Liver (tissue), 9 donors: Measurements from ENCODE around the gene CCDC178. TPM values are rescaled to one million over a fixed set of nuclear protein-coding genes. Genes with fewer than 3 reads are reported as not detected.

Source experiments
- DNase-seq: peaks from one replicate; pipeline ENCODE4 v3.0.0-alpha.2; 2017; ENCODE audit warnings: low spot score
- H3K27ac ChIP-seq, 2 donors: one replicate each; pipeline ENCODE4 v1.7.0; 2013; ENCODE audit warnings: inconsistent platforms in 2 of 2, low read length in 2 of 2, control low read depth in 1 of 2, low read depth in 1 of 2, mild to moderate bottlenecking in 1 of 2
- H3K27me3 ChIP-seq, 4 donors: one replicate each; pipeline versions ENCODE4 v1.6.1 to v1.7.0; 2013; ENCODE audit warnings: low read length in 3 of 4, inconsistent platforms in 1 of 4, mild to moderate bottlenecking in 1 of 4, moderate library complexity in 1 of 4; ENCODE audit not compliant: control insufficient read depth in 4 of 4, insufficient read depth in 4 of 4
- H3K36me3 ChIP-seq, 4 donors: one replicate each; pipeline versions ENCODE4 v1.6.1 to v1.7.0; 2013; ENCODE audit warnings: low read length in 3 of 4, mild to moderate bottlenecking in 3 of 4, low read depth in 1 of 4, moderate library complexity in 1 of 4; ENCODE audit not compliant: control insufficient read depth in 4 of 4, insufficient read depth in 3 of 4
- H3K4me1 ChIP-seq, 4 donors: one replicate each; pipeline versions ENCODE4 v1.6.1 to v1.7.0; 2013; ENCODE audit warnings: low read length in 3 of 4, mild to moderate bottlenecking in 3 of 4, moderate library complexity in 1 of 4; ENCODE audit not compliant: control insufficient read depth in 4 of 4, insufficient read depth in 4 of 4
- H3K4me3 ChIP-seq, 3 donors: one replicate each; pipeline versions ENCODE4 v1.6.1 to v1.7.0; 2013; ENCODE audit warnings: low read length in 3 of 3, control low read depth in 1 of 3, low read depth in 1 of 3, mild to moderate bottlenecking in 1 of 3
- H3K9ac ChIP-seq, 2 donors: one replicate each; pipeline ENCODE4 v1.7.0; 2013; ENCODE audit warnings: low read length in 2 of 2, mild to moderate bottlenecking in 2 of 2, moderate library complexity in 2 of 2, control low read depth in 1 of 2, low read depth in 1 of 2
- H3K9me3 ChIP-seq, 4 donors: one replicate each; pipeline versions ENCODE4 v1.6.1 to v1.7.0; 2013; ENCODE audit warnings: low read length in 3 of 4; ENCODE audit not compliant: control insufficient read depth in 4 of 4
- EGR1 ChIP-seq, 2 donors: IDR thresholded peaks; 2 replicates each; pipeline ENCODE4 v1.6.1; 2016 to 2018; ENCODE audit warnings: antibody characterized with exemption in 2 of 2, low read depth in 2 of 2
- FOXA1 ChIP-seq: IDR thresholded peaks from 2 replicates; pipeline ENCODE4 v1.6.1; 2016; ENCODE audit warnings: antibody characterized with exemption
- FOXA2 ChIP-seq: IDR thresholded peaks from 2 replicates; pipeline ENCODE4 v1.6.1; 2016; ENCODE audit warnings: antibody characterized with exemption
- GABPA ChIP-seq, 2 donors: IDR thresholded peaks in 1 of 2; conservative IDR thresholded peaks in 1 of 2; 2 replicates each; pipeline ENCODE4 v1.6.1; 2016; ENCODE audit warnings: antibody characterized with exemption in 2 of 2, mild to moderate bottlenecking in 1 of 2, moderate library complexity in 1 of 2
- HNF4A ChIP-seq, 2 donors: conservative IDR thresholded peaks; 2 replicates each; pipeline ENCODE4 v1.6.1; 2016; ENCODE audit warnings: antibody characterized with exemption in 2 of 2, mild to moderate bottlenecking in 2 of 2
- HNF4G ChIP-seq: IDR thresholded peaks from 2 replicates; pipeline ENCODE4 v1.6.1; 2016; ENCODE audit warnings: antibody characterized with exemption
- JUND ChIP-seq, 2 donors: IDR thresholded peaks; 2 replicates each; pipeline ENCODE4 v1.6.1; 2016; ENCODE audit warnings: antibody characterized with exemption in 2 of 2
- NR2F2 ChIP-seq: IDR thresholded peaks from 2 replicates; pipeline ENCODE4 v1.6.1; 2016; ENCODE audit warnings: antibody characterized with exemption
- RAD21 ChIP-seq, 2 donors: IDR thresholded peaks; 2 replicates each; pipeline ENCODE4 v1.6.1; 2016; ENCODE audit warnings: antibody characterized with exemption in 2 of 2, mild to moderate bottlenecking in 2 of 2
- RXRA ChIP-seq, 2 donors: IDR thresholded peaks; 2 replicates each; pipeline ENCODE4 v1.6.1; 2017 to 2018; ENCODE audit warnings: antibody characterized with exemption in 2 of 2, mild to moderate bottlenecking in 1 of 2
- SP1 ChIP-seq: IDR thresholded peaks from 2 replicates; pipeline ENCODE4 v1.6.1; 2018; ENCODE audit warnings: antibody characterized with exemption, mild to moderate bottlenecking
- YY1 ChIP-seq: IDR thresholded peaks from 2 replicates; pipeline ENCODE4 v1.6.1; 2016; ENCODE audit warnings: antibody characterized with exemption, mild to moderate bottlenecking
- WGBS: extraction: QIAGEN DNeasy Blood & Tissue Kit; methylation state at CpG from one replicate; pipeline ENCODE4 v1.1.7; 2013; 5-methylcytosine and 5-hydroxymethylcytosine counted together
- polyA plus RNA-seq, 2 donors: library from polyadenylated mRNA; stranded (reverse) in 1 of 2; unstranded in 1 of 2; fragments of 200-250 nt in 1 of 2; fragments of >200 nt in 1 of 2; fragmentation: Nextera tagmentation in 1 of 2; extraction: Ambion mirVana in 1 of 2; gene quantifications; one replicate each; pipeline versions ENCODE4 v1.2.1 to v1.2.3, GENCODE V29; 2013 to 2015
- total RNA-seq, 2 donors: library from RNA; depleted of rRNA; stranded (reverse); fragments of >200 nt; gene quantifications; one replicate each; pipeline ENCODE4 v1.2.3, GENCODE V29; 2014
- TF ChIP-seq, protein P1 (sequence below): IDR thresholded peaks from 2 replicates; pipeline ENCODE4 v1.6.1; 2016; ENCODE audit warnings: antibody characterized with exemption
- TF ChIP-seq, protein P2 (sequence below): IDR thresholded peaks from 2 replicates; pipeline ENCODE4 v1.6.1; 2016; ENCODE audit warnings: antibody characterized with exemption
- TF ChIP-seq, protein P3 (sequence below): fragments of 150-350 bp; IDR thresholded peaks from 2 replicates; pipeline ENCODE4 v1.5.1; 2017; ENCODE audit warnings: improper control_type of control experiment, low read depth, low read length; ENCODE audit not compliant: missing input control
- TF ChIP-seq, protein P4 (sequence below): IDR thresholded peaks from 2 replicates; pipeline ENCODE4 v1.6.1; 2016; ENCODE audit warnings: antibody characterized with exemption, mild to moderate bottlenecking
- TF ChIP-seq, protein P5 (sequence below): IDR thresholded peaks from 2 replicates; pipeline ENCODE4 v1.6.1; 2016; ENCODE audit warnings: antibody characterized with exemption
- donor health status: healthy.
- donor health status: healthy.
- donor health status: healthy.
- donor health status: healthy.
- donor health status: healthy.

The CCDC178 gene
- total and polyA plus RNA-seq, 4 donors = not detected

DNA sequence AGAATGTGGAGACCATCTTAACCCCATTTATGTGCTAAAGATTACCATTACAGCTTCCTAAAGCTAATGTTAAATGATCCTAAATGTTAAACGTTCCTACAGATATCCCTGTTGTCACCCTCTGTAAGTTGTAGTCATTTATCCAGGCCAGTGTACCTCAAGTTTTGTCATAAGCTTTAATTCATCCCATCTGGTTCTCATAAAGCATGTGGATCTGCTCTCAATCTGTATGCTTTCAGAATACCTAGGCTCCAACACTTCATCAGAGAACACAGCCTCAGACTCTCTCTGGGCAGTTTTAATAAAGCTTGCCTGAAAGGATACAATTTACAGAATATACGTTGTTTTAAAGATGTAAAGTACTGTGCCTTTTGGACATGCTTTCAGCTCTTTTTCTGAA, 4.2 kb upstream of the CCDC178 start (continued):
- TF ChIP-seq, protein P1, sequence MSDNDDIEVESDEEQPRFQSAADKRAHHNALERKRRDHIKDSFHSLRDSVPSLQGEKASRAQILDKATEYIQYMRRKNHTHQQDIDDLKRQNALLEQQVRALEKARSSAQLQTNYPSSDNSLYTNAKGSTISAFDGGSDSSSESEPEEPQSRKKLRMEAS = no peak
- TF ChIP-seq JUND (IDR thresholded peaks at IDR 0.05) = no peak
- TF ChIP-seq RXRA (IDR thresholded peaks at IDR 0.05) = no peak

DNA sequence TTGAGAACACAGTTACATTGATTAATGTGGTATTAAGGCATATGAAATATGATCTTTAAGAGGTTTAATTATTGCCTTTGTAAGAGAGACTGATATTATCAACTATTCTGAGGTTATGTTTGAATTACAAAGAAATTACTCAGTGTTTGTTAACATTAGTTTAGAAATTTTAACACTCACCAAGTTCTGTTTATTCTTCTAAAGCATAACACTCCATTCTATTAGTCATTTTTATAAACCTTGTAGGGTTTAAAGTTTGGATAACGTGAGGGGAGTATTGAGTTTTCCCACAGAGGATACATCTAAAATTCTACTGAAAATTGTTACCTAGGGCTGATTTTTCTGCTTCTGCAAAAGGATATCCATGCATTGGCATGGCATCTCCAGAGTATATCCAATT, 7.7 kb downstream of the CCDC178 start:
- 68% methylated on average over 1 of the region's 1 CpG for WGBS
- H3K4me3 ChIP-seq = no peak overlapping the region
- no peak for DNase-seq
- no peaks in the 10 kb centered on the region for H3K9me3 ChIP-seq
- peaks cover 0 to 4% (median 0%) of the 10 kb centered on the region in 4 donors for H3K27me3 ChIP-seq
- H3K27ac ChIP-seq = no peak overlapping the region
- no peaks in the 10 kb centered on the region for H3K36me3 ChIP-seq
- no peak overlapping the region for H3K9ac ChIP-seq
- TF ChIP-seq, protein P2, sequence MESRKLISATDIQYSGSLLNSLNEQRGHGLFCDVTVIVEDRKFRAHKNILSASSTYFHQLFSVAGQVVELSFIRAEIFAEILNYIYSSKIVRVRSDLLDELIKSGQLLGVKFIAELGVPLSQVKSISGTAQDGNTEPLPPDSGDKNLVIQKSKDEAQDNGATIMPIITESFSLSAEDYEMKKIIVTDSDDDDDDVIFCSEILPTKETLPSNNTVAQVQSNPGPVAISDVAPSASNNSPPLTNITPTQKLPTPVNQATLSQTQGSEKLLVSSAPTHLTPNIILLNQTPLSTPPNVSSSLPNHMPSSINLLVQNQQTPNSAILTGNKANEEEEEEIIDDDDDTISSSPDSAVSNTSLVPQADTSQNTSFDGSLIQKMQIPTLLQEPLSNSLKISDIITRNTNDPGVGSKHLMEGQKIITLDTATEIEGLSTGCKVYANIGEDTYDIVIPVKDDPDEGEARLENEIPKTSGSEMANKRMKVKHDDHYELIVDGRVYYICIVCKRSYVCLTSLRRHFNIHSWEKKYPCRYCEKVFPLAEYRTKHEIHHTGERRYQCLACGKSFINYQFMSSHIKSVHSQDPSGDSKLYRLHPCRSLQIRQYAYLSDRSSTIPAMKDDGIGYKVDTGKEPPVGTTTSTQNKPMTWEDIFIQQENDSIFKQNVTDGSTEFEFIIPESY = no peak
- TF ChIP-seq, protein P3, sequence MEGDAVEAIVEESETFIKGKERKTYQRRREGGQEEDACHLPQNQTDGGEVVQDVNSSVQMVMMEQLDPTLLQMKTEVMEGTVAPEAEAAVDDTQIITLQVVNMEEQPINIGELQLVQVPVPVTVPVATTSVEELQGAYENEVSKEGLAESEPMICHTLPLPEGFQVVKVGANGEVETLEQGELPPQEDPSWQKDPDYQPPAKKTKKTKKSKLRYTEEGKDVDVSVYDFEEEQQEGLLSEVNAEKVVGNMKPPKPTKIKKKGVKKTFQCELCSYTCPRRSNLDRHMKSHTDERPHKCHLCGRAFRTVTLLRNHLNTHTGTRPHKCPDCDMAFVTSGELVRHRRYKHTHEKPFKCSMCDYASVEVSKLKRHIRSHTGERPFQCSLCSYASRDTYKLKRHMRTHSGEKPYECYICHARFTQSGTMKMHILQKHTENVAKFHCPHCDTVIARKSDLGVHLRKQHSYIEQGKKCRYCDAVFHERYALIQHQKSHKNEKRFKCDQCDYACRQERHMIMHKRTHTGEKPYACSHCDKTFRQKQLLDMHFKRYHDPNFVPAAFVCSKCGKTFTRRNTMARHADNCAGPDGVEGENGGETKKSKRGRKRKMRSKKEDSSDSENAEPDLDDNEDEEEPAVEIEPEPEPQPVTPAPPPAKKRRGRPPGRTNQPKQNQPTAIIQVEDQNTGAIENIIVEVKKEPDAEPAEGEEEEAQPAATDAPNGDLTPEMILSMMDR = no peak
- TF ChIP-seq YY1 (no peak), NR2F2 (no peak), HNF4A (conservative IDR thresholded peaks at IDR 0.05) (no peak), RXRA (IDR thresholded peaks at IDR 0.05) (no peak), JUND (IDR thresholded peaks at IDR 0.05) (no peak), GABPA (IDR thresholded peaks at IDR 0.05 in 1 of 2, conservative IDR thresholded peaks at IDR 0.05 in 1 of 2) (no peak), HNF4G (no peak), SP1 (no peak), EGR1 (IDR thresholded peaks at IDR 0.05; ENCODE audit: low read depth in 2 of 2) (no peak), FOXA2 (no peak), FOXA1 (no peak), RAD21 (IDR thresholded peaks at IDR 0.05) (no peak)
- TF ChIP-seq, protein P4, sequence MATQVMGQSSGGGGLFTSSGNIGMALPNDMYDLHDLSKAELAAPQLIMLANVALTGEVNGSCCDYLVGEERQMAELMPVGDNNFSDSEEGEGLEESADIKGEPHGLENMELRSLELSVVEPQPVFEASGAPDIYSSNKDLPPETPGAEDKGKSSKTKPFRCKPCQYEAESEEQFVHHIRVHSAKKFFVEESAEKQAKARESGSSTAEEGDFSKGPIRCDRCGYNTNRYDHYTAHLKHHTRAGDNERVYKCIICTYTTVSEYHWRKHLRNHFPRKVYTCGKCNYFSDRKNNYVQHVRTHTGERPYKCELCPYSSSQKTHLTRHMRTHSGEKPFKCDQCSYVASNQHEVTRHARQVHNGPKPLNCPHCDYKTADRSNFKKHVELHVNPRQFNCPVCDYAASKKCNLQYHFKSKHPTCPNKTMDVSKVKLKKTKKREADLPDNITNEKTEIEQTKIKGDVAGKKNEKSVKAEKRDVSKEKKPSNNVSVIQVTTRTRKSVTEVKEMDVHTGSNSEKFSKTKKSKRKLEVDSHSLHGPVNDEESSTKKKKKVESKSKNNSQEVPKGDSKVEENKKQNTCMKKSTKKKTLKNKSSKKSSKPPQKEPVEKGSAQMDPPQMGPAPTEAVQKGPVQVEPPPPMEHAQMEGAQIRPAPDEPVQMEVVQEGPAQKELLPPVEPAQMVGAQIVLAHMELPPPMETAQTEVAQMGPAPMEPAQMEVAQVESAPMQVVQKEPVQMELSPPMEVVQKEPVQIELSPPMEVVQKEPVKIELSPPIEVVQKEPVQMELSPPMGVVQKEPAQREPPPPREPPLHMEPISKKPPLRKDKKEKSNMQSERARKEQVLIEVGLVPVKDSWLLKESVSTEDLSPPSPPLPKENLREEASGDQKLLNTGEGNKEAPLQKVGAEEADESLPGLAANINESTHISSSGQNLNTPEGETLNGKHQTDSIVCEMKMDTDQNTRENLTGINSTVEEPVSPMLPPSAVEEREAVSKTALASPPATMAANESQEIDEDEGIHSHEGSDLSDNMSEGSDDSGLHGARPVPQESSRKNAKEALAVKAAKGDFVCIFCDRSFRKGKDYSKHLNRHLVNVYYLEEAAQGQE = no peak
- TF ChIP-seq, protein P5, sequence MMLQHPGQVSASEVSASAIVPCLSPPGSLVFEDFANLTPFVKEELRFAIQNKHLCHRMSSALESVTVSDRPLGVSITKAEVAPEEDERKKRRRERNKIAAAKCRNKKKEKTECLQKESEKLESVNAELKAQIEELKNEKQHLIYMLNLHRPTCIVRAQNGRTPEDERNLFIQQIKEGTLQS = no peak
- TF ChIP-seq, protein P1 = no peak
- H3K4me1 ChIP-seq = no peaks in the 10 kb centered on the region
